Fibroblast of lung (primary cell): ENCODE data around the gene COL4A5. TPM values are rescaled to one million over a fixed set of nuclear protein-coding genes. Genes with fewer than 3 reads are reported as not detected.

Source experiments
- polyA plus RNA-seq, 2 donors: library from polyadenylated mRNA; depleted of rRNA in 1 of 2; stranded (reverse) in 1 of 2; unstranded in 1 of 2; fragments of >200 nt; gene quantifications; 2 replicates each; pipeline ENCODE4 v1.2.1, GENCODE V29; 2011 to 2012; ENCODE audit warnings: missing spikeins in 1 of 2
- total RNA-seq: library from RNA; depleted of rRNA; stranded (reverse); fragments of >200 nt; gene quantifications from 2 replicates; pipeline ENCODE4 v1.2.1, GENCODE V29; 2014

Gene COL4A5
- total and polyA plus RNA-seq, 2 donors (not counting 1 experiment from before 2014, with no cell fraction given): 4.9 to 54.7 TPM

Other genes starting within 250 kb of the COL4A5 start
- gene COL4A6, start 1.4 kb upstream of the COL4A5 start, total RNA-seq: 3.5 and 7.2 TPM in 2 replicates
- 0.15 and 1.4 TPM in 2 replicates for gene COL4A6, start 1.4 kb upstream of the COL4A5 start, polyA plus RNA-seq